CD4-positive, CD25-positive, alpha-beta regulatory T cell (primary cell): ENCODE data around the gene CIB2. TPM values are rescaled to one million over a fixed set of nuclear protein-coding genes. Genes with fewer than 3 reads are reported as not detected.

Experiments
- ATAC-seq, 2 donors: fragments of 150-1000 bp; cut with Tn5 transposase; one replicate each; pipeline ENCODE4 v1.10.0; 2021; ENCODE audit warnings: low read depth in 2 of 2, moderate number of reproducible peaks in 2 of 2, moderate library complexity in 1 of 2
- DNase-seq, 3 donors: peaks; one replicate each; pipeline versions ENCODE4 v3.0.0 to v3.0.0-alpha.2; 2012 to 2022; ENCODE audit warnings: mixed read lengths in 1 of 3
- H3K27ac ChIP-seq: one replicate; pipeline ENCODE4 v1.7.0; 2013; ENCODE audit warnings: mild to moderate bottlenecking, low read length; ENCODE audit not compliant: insufficient read depth, poor library complexity, severe bottlenecking
- H3K27me3 ChIP-seq: one replicate; pipeline ENCODE4 v1.7.0; 2013; ENCODE audit warnings: low read length; ENCODE audit not compliant: control insufficient read depth, insufficient read depth
- H3K36me3 ChIP-seq: one replicate; pipeline ENCODE4 v1.7.0; 2013; ENCODE audit warnings: mild to moderate bottlenecking, low read length, moderate library complexity; ENCODE audit not compliant: control insufficient read depth, insufficient read depth
- H3K4me1 ChIP-seq: 2 replicates; pipeline ENCODE4 v1.7.0; 2013; ENCODE audit warnings: mild to moderate bottlenecking, low read length; ENCODE audit not compliant: insufficient read depth, control insufficient read depth, poor library complexity, severe bottlenecking
- H3K4me3 ChIP-seq: one replicate; pipeline ENCODE4 v1.7.0; 2013; ENCODE audit warnings: low read depth, mild to moderate bottlenecking, low read length, moderate library complexity
- H3K9me3 ChIP-seq, 2 experiments: 1 replicate in 1 of 2; 2 replicates in 1 of 2; pipeline ENCODE4 v1.7.0; 2013; ENCODE audit warnings: low read length in 2 of 2, mild to moderate bottlenecking in 1 of 2, moderate library complexity in 1 of 2; ENCODE audit not compliant: control insufficient read depth in 2 of 2
- H3K27ac Mint-ChIP-seq, 3 donors: one replicate each; pipeline ENCODE4 v1.8.0; 2020 to 2022; ENCODE audit warnings: mild to moderate bottlenecking in 3 of 3, mixed read lengths in 3 of 3, moderate library complexity in 2 of 3
- H3K27me3 Mint-ChIP-seq: one replicate; pipeline ENCODE4 v1.8.0; 2022; ENCODE audit warnings: mild to moderate bottlenecking, mixed read lengths
- H3K36me3 Mint-ChIP-seq: one replicate; pipeline ENCODE4 v1.8.0; 2020; ENCODE audit warnings: mixed read lengths
- H3K4me1 Mint-ChIP-seq, 4 donors: one replicate each; pipeline ENCODE4 v1.8.0; 2020 to 2022; ENCODE audit warnings: mixed read lengths in 4 of 4, mild to moderate bottlenecking in 1 of 4
- H3K4me3 Mint-ChIP-seq, 4 donors: one replicate each; pipeline ENCODE4 v1.8.0; 2020 to 2022; ENCODE audit warnings: mild to moderate bottlenecking in 4 of 4, mixed read lengths in 4 of 4, moderate library complexity in 3 of 4
- H3K9me3 Mint-ChIP-seq, 7 donors: one replicate each; pipeline ENCODE4 v1.8.0; 2020 to 2022; ENCODE audit warnings: mixed read lengths in 7 of 7, mild to moderate bottlenecking in 3 of 7, moderate library complexity in 2 of 7
- polyA plus RNA-seq, 4 donors: library from polyadenylated mRNA; unstranded; fragments of 300-500 nt; fragmentation: Illumina TruSeq; gene quantifications; one replicate each; pipeline ENCODE4 v1.2.3, GENCODE V29; 2021
- total RNA-seq: library from RNA; stranded (reverse); gene quantifications from one replicate; pipeline ENCODE4 v1.2.3, GENCODE V29; 2022

The CIB2 gene
- total and polyA plus RNA-seq, 5 donors from 2014 or later, result 0.94 to 2.7 (median 1.6) TPM

DNA sequence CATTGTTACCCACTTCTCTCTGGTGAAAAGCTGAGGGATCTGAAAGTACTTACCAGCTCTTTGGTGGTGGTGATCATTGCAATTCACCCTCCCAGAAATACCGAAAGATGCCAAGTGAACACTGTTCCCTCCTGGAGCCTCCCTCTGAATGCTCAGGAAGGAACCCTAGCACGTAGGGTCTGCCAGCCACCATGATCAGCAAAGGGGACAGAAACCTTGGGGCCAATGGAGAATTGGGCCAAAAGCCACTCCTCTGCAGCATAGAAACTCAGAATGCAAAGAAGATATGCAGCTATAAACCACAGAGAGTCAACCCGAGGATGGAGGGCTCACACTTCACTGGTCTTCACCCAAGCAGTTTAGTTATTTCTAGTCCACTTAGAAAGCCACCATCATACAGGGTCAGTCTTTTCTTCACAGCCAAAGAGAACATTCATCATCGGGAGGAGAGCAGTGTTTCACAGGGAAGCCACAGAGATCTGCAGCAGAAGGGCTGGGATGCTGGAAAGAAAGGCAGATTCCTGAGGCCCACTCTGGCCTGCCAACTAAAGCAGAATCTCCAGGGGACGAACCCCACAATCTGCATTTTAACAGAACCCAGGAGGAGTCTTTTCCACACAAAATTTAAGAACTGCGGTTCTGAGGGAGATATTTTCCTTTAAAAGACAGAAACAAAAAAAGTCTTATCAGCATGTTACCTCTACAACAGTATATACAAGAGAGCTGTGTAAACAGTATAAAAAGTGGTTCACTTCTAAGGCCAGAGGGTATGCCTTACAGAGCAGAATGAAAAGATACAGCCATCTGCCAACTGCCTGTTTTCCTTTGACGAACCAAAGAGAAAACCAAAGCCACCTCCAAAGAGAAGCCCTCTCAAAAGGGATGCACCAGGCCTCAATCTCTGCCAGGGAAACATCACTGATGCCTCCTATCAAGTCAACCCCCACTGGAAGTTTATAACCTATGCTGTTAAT lies 65.0 kb downstream of the CIB2 start:
- Histone ChIP-seq H3K36me3 (peaks cover under 1% of the 10 kb centered on the region), H3K4me1 (peaks cover 93% of the 10 kb centered on the region), H3K27me3 (no peaks in the 10 kb centered on the region), H3K27ac (peak overlapping the region; percentile 86), H3K9me3 (no peaks in the 10 kb centered on the region), H3K4me3 (peak overlapping the region; percentile 87)
- Mint-ChIP-seq H3K27ac (no peak overlapping the region), H3K9me3 (peaks cover 0 to 2% (median 0%) of the 10 kb centered on the region in 7 donors), H3K4me3 (peak overlapping the region in 1 of 4 donors; percentile 68), H3K27me3 (no peaks in the 10 kb centered on the region), H3K36me3 (no peaks in the 10 kb centered on the region), H3K4me1 (peaks cover under 1 to 42% (median 22%) of the 10 kb centered on the region in 4 donors)
- ATAC-seq (no peak), DNase-seq (no peak)

DNA sequence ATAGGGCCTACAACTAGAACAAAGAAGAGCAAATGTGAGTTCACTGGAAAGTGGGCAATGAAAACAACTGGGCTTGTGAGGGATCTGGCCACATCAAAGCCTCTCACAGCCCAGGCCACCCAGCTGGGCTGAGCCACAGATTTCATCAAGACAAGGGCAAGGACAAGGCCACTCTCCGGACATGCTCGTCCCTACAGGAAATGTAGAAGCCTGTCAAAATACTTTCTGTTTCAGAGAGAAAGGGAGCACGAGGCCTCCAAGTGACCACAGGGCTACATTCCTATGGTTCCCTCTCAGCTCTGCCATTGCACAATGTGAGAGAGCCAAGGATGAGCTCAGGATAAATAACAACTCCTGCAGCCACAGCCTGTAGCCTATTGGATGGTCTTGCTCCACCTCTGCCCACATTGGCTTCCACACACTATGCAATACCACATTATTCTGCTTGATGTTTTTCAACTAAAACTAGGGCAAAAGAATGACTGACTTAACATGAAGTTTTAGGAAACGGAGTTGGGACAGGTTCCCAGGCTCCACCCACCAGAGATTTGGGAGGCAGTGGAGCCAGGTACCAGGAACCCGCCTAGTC lies 65.9 kb downstream of the CIB2 start:
- Mint-ChIP-seq H3K4me3 (no peak overlapping the region), H3K4me1 (peaks cover 0 to 42% (median 23%) of the 10 kb centered on the region in 4 donors), H3K36me3 (no peaks in the 10 kb centered on the region), H3K27me3 (no peaks in the 10 kb centered on the region), H3K9me3 (peaks cover 0 to 2% (median 0%) of the 10 kb centered on the region in 7 donors), H3K27ac (no peak overlapping the region)
- DNase-seq (no peak), ATAC-seq (no peak)
- H3K27me3 ChIP-seq, result no peaks in the 10 kb centered on the region
- peak overlapping the region; percentile 87 for H3K4me3 ChIP-seq
- peak overlapping the region; percentile 86 for H3K27ac ChIP-seq
- H3K36me3 ChIP-seq, result no peaks in the 10 kb centered on the region
- H3K4me1 ChIP-seq, result peaks cover 88% of the 10 kb centered on the region
- no peaks in the 10 kb centered on the region for H3K9me3 ChIP-seq

DNA sequence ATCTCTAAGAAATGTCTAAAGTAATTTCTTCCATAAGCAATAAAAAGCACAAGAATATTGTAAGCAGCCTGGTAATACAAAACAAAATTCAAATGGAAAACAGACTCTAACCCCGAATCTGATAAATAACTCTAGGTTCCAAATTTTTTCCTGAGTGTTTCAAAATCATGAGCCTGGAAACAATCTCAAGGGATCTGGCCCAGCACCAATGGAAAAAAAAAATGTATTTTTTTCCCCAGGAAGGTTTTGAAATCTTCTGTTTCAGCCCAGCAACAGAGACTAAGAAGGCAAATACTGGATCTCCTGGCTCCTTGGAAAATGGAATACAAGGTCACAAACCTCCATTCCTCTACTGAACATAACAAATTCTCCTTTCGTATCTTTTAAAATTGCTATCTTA lies 66.7 kb downstream of the CIB2 start:
- Histone ChIP-seq H3K9me3 (no peaks in the 10 kb centered on the region), H3K4me1 (peaks cover 88% of the 10 kb centered on the region), H3K27me3 (no peaks in the 10 kb centered on the region), H3K4me3 (peak overlapping the region; percentile 87), H3K36me3 (no peaks in the 10 kb centered on the region), H3K27ac (peak overlapping the region; percentile 86)
- ATAC-seq, result no peak
- Mint-ChIP-seq H3K4me1 (peaks cover 7 to 39% (median 24%) of the 10 kb centered on the region in 4 donors), H3K36me3 (no peaks in the 10 kb centered on the region), H3K27me3 (no peaks in the 10 kb centered on the region), H3K9me3 (peaks cover 0 to 2% (median 0%) of the 10 kb centered on the region in 7 donors), H3K4me3 (no peak overlapping the region), H3K27ac (no peak overlapping the region)
- DNase-seq, result no peak

GRCh38 chr15:78063970-78064385 lies 67.3 kb downstream of the CIB2 start:
- Histone ChIP-seq H3K36me3 (no peaks in the 10 kb centered on the region), H3K4me1 (peaks cover 88% of the 10 kb centered on the region), H3K27me3 (no peaks in the 10 kb centered on the region), H3K4me3 (no peak overlapping the region), H3K9me3 (no peaks in the 10 kb centered on the region), H3K27ac (peak overlapping the region; percentile 35)
- no peak overlapping the region for H3K27ac Mint-ChIP-seq
- DNase-seq (no peak), ATAC-seq (no peak)
- no peaks in the 10 kb centered on the region for H3K27me3 Mint-ChIP-seq
- peaks cover 0 to 2% (median 0%) of the 10 kb centered on the region in 7 donors for H3K9me3 Mint-ChIP-seq
- peaks cover 12 to 38% (median 24%) of the 10 kb centered on the region in 4 donors for H3K4me1 Mint-ChIP-seq
- H3K4me3 Mint-ChIP-seq, result no peak overlapping the region
- H3K36me3 Mint-ChIP-seq, result peaks cover under 1% of the 10 kb centered on the region

DNA sequence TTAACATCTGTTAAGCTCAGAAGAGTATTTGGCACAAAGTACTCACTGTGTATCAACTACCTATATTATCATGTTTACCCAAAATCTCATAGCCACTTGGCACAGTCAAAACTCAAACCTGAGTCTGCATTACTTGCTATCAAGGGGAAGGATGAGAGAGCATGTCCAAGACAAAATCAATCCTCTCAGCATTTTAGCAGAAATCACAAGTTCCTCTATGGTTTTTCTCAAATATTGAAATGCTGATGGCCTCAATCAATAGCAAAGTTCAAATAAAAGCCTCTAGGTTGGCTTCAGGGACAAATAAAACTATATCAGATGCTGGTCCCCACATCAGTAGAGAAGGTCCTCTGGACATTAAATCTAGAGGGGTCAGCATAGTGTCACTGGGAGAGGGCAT lies 68.0 kb downstream of the CIB2 start:
- Histone ChIP-seq H3K9me3 (no peaks in the 10 kb centered on the region), H3K4me1 (peaks cover 88% of the 10 kb centered on the region), H3K27me3 (no peaks in the 10 kb centered on the region), H3K27ac (peak overlapping the region; percentile 81), H3K4me3 (peak overlapping the region; percentile 77), H3K36me3 (no peaks in the 10 kb centered on the region)
- DNase-seq (no peak), ATAC-seq (no peak)
- no peaks in the 10 kb centered on the region for H3K27me3 Mint-ChIP-seq
- peak overlapping the region in 1 of 4 donors; percentile 8 for H3K4me3 Mint-ChIP-seq
- no peaks in the 10 kb centered on the region for H3K9me3 Mint-ChIP-seq
- H3K27ac Mint-ChIP-seq, result peak overlapping the region in 2 of 3 donors; percentile 83 to 88
- peaks cover 4% of the 10 kb centered on the region for H3K36me3 Mint-ChIP-seq
- peaks cover 20 to 37% (median 26%) of the 10 kb centered on the region in 4 donors for H3K4me1 Mint-ChIP-seq

DNA sequence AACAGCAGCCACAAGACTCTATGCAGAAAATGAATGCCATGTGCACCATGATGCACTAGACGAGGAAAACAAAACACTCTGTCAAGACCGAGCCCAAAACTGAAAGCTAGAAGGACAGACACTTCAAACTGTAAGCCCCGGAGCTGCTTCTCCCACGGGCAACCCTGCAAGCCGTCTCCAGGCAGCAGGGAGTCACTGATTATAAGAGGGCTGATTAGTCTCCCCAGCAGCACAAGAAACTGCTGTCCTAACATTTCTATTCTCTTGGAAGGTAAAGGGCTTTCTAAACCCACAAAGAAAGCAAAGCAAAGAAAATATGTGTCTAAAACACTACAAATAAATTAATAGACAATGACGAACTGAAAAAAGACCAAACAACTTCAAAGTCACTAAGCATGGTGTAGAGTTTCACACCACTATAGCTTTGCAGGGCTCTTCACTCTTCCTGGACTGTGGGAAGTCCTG lies 69.2 kb downstream of the CIB2 start:
- Mint-ChIP-seq H3K4me3 (peak overlapping the region in 3 of 4 donors; percentile 83 to 94 (median 86)), H3K27ac (peak overlapping the region in 2 of 3 donors; percentile 95), H3K9me3 (no peaks in the 10 kb centered on the region), H3K36me3 (peaks cover 4% of the 10 kb centered on the region), H3K4me1 (peaks cover 24 to 41% (median 35%) of the 10 kb centered on the region in 4 donors), H3K27me3 (no peaks in the 10 kb centered on the region)
- peak overlapping the region; percentile 81 for H3K27ac ChIP-seq
- H3K36me3 ChIP-seq, result no peaks in the 10 kb centered on the region
- peak overlapping the region; percentile 77 for H3K4me3 ChIP-seq
- no peaks in the 10 kb centered on the region for H3K9me3 ChIP-seq
- ATAC-seq (peak; percentile 66 to 71), DNase-seq (peak in 2 of 3 donors; percentile 48 to 80)
- H3K27me3 ChIP-seq, result no peaks in the 10 kb centered on the region
- H3K4me1 ChIP-seq, result peaks cover 88% of the 10 kb centered on the region

DNA sequence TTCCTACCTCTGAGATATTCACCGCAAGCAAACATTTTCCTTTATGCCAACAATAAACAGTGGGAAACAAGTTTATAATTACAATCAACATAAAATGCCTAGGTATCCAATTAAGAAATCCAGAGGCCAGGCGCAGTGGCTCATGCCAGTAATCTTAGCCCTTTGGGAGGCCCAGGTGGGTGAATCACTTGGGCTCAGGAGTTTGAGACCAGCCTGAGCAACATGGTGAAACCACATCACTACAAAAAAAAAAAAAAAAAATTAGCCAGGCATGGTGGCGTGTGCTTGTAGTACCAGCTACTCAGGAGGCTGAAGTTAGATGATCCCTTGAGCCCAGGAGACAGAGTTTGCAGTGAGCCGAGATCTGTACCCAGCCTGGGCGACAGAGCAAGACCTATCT lies 71.0 kb downstream of the CIB2 start:
- Mint-ChIP-seq H3K4me3 (peak overlapping the region in 3 of 4 donors; percentile 3 to 54 (median 47)), H3K27me3 (no peaks in the 10 kb centered on the region), H3K27ac (peak overlapping the region; percentile 72 to 97 (median 86)), H3K4me1 (peaks cover 30 to 57% (median 53%) of the 10 kb centered on the region in 4 donors), H3K9me3 (no peaks in the 10 kb centered on the region), H3K36me3 (peaks cover 4% of the 10 kb centered on the region)
- H3K27me3 ChIP-seq, result no peaks in the 10 kb centered on the region
- peak overlapping the region; percentile 10 for H3K4me3 ChIP-seq
- no peaks in the 10 kb centered on the region for H3K36me3 ChIP-seq
- peaks cover 88% of the 10 kb centered on the region for H3K4me1 ChIP-seq
- DNase-seq (no peak), ATAC-seq (no peak)
- no peaks in the 10 kb centered on the region for H3K9me3 ChIP-seq
- H3K27ac ChIP-seq, result peak overlapping the region; percentile 58
